Ectodermal cell (in vitro differentiated cells): ENCODE measurements around the gene AKAP6.

ENCODE experiments used
- H3K27ac ChIP-seq: 2 replicates; pipeline ENCODE4 v1.7.0; 2013; ENCODE audit warnings: mild to moderate bottlenecking, low read depth, low read length; ENCODE audit not compliant: insufficient read depth, poor library complexity, severe bottlenecking
- H3K27me3 ChIP-seq: 2 replicates; pipeline ENCODE4 v1.7.0; 2013; ENCODE audit warnings: mild to moderate bottlenecking, low read length; ENCODE audit not compliant: insufficient read depth, control insufficient read depth, poor library complexity, severe bottlenecking
- H3K36me3 ChIP-seq: one replicate; pipeline ENCODE4 v1.7.0; 2013; ENCODE audit warnings: low read length; ENCODE audit not compliant: control insufficient read depth, insufficient read depth
- H3K4me1 ChIP-seq: one replicate; pipeline ENCODE4 v1.7.0; 2013; ENCODE audit warnings: low read length; ENCODE audit not compliant: control insufficient read depth, insufficient read depth
- H3K4me3 ChIP-seq: 2 replicates; pipeline ENCODE4 v1.7.0; 2013; ENCODE audit warnings: low read depth, low read length, control low read depth; ENCODE audit not compliant: insufficient read depth
- H3K9me3 ChIP-seq: 2 replicates; pipeline ENCODE4 v1.7.0; 2013; ENCODE audit warnings: mild to moderate bottlenecking, low read length, moderate library complexity; ENCODE audit not compliant: control insufficient read depth
- WGBS, 2 experiments: methylation state at CpG; one replicate each; pipeline ENCODE4 v1.1.7; 2013; ENCODE audit warnings: missing lambda C conversion rate in 2 of 2; 5-methylcytosine and 5-hydroxymethylcytosine counted together

The AKAP6 gene

DNA sequence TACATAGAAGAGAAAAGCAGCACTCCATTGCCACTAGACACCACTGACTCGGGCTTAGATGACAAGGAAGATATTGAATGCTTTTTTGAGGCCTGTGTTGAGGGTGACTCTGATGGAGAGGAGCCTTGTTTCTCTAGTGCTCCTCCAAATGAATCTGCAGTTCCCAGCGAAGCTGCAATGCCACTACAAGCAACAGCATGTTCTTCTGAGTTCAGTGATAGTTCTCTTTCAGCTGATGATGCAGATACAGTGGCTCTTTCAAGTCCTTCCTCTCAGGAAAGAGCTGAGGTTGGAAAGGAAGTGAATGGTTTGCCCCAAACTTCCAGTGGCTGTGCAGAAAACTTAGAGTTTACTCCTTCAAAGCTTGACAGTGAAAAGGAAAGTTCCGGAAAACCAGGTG is 495.1 kb downstream of the AKAP6 start:
- Histone ChIP-seq H3K36me3 (no peaks in the 10 kb centered on the region), H3K9me3 (no peaks in the 10 kb centered on the region), H3K27me3 (no peaks in the 10 kb centered on the region), H3K4me1 (no peaks in the 10 kb centered on the region), H3K27ac (no peak overlapping the region), H3K4me3 (no peak overlapping the region)
- 94 to 95% methylated on average over 3 of the region's 3 CpGs for WGBS, 2 experiments

DNA sequence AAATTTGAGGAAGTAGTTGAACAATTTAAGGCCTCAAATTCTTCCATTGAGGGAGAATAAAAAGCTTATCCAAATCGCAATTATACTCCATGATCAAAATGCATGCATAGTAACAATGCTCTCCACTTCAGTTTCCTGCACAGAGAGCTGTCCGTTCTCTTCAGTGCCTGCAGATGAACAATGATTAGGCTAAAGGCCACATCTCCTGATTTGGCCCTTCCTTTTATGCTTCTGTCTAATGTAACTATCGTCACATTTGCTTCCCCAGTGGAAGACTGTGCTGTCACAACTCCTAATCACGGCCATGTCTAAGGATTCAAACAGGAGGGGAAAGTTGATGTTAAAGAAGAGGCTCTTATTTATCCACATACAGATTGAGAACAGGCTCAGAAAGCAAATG is 496.0 kb downstream of the AKAP6 start:
- 88 to 98% methylated on average over 3 to 4 of the region's 4 CpGs for WGBS, 2 experiments
- Histone ChIP-seq H3K4me3 (no peak overlapping the region), H3K27me3 (no peaks in the 10 kb centered on the region), H3K27ac (no peak overlapping the region), H3K9me3 (no peaks in the 10 kb centered on the region), H3K36me3 (no peaks in the 10 kb centered on the region), H3K4me1 (no peaks in the 10 kb centered on the region)

DNA sequence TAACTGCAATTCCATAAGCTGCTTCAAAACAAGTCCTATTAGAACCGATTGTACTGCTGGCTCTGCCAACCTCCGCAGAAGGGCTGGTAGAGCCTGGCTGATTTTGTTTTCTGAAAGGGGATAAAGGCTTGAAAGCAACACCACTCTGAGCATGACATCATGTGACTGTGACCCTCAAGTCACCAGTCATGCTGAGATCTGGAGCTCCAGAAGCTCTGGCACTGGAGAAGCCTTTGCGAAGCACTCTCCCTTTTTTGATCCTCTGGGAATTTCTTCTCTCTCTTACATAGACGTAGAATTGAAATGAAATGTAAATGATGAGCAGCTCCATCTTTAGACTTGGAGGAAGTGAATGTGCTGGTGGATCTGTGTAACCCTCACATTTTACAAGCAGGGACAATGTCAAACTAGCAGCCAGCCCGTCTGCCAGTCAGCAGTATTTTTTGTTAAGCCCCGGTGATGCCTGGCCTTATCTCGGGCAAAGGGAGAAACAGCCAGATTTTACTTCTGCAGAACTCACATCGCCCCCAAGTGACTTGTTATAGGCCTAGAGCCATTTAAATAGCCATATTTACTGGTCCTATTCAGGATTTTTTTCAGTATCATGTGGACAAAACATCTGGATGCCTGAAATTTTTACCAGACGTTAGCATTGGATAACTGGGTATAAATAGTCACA is 497.4 kb downstream of the AKAP6 start:
- H3K9me3 ChIP-seq: no peaks in the 10 kb centered on the region
- no peak overlapping the region for H3K4me3 ChIP-seq
- H3K27ac ChIP-seq: no peak overlapping the region
- WGBS, 2 experiments: 56 to 65% methylated on average over 7 to 9 of the region's 9 CpGs
- H3K27me3 ChIP-seq: no peaks in the 10 kb centered on the region
- no peaks in the 10 kb centered on the region for H3K36me3 ChIP-seq
- H3K4me1 ChIP-seq: no peaks in the 10 kb centered on the region

DNA sequence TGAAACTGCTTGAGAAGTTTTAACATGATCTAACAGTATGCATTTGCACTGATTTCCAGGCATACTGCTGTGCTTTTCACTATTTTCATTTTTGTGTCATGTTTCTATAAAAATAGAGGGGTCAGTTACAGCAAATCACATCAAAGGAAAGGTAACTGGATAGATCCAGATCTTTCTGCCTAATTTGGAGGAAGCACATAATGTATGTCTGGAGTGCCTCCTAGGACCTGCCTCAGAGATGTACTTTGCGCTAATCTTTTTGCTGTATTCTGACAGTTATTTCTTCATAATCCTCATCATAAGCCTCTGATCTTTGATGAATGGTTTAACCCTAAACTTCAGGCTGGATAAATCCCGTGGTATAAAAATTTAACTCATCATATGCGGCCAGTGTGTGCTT is 498.4 kb downstream of the AKAP6 start:
- Histone ChIP-seq H3K36me3 (no peaks in the 10 kb centered on the region), H3K9me3 (no peaks in the 10 kb centered on the region), H3K27ac (no peak overlapping the region), H3K27me3 (no peaks in the 10 kb centered on the region), H3K4me1 (no peaks in the 10 kb centered on the region), H3K4me3 (no peak overlapping the region)
- WGBS, 2 experiments: 96 to 97% methylated on average over 3 of the region's 3 CpGs

DNA sequence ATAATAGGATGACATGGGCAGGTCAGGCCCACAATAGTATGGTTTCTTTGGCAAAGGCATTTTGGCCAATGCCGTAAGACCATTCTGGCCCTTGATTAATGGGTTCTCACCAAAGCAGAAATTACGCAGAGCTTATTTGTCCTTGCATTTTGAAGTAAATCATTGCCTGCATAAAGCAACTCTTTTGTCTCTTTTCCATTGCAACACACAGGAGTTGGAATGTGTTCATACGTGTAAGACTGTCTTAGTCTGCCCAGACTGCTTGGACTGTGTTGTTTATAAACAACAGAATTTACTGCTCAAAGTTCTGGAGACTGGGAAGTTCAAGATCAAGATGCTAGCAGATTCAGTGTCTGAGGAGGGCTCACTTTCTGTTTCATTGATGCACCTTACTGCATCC is 506.8 kb downstream of the AKAP6 start:
- no peaks in the 10 kb centered on the region for H3K4me1 ChIP-seq
- H3K4me3 ChIP-seq: no peak overlapping the region
- WGBS, 2 experiments: 89 to 96% methylated on average over 3 of the region's 3 CpGs
- H3K9me3 ChIP-seq: no peaks in the 10 kb centered on the region
- no peak overlapping the region for H3K27ac ChIP-seq
- H3K27me3 ChIP-seq: no peaks in the 10 kb centered on the region
- H3K36me3 ChIP-seq: no peaks in the 10 kb centered on the region

DNA sequence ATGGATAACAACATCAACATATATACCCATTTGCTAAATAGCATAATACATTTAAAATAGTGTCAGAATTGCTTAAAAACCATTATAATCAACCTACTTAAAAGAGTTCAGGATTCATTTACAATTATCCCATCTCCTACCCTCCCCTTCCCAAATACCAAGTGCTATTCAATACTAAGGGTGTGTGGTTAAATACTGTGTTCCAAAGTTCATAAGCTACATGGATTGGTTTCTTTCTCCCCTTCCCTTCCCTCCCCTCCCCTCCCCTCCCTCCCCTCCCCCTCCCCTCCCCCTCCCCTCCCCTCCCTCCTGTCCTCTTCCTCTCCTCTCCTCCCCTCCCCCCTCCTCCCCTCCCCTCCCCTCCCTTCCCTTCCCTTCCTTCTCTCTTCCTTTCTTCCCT is 512.6 kb downstream of the AKAP6 start:
- Histone ChIP-seq H3K27me3 (no peaks in the 10 kb centered on the region), H3K27ac (no peak overlapping the region), H3K4me3 (no peak overlapping the region), H3K9me3 (no peaks in the 10 kb centered on the region), H3K36me3 (no peaks in the 10 kb centered on the region), H3K4me1 (no peaks in the 10 kb centered on the region)

DNA sequence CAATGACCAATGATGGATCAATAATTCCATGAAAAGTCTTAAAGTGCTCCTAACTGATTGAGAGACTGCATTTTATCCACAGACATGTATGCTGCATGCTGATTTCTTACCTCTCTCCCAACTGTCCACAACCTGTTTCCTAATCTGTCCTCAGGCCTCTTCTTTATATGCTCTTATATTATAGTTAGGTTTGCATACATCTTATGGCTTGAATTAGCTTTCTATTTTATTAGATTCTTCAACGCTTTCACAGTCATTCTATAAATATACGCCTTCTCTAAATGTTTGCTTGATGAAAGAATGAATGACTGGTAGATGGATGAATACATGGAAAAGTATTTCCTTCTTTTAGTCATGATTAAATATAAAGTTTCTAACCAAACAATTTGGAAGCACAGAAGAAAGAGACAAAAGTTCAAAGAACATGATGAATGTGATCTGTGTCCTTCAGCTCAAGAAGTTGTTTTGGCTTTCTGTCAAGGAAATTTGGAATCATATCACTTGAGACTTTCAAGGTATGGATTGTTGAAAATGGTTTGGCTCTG is 517.8 kb downstream of the AKAP6 start:
- Histone ChIP-seq H3K4me1 (no peaks in the 10 kb centered on the region), H3K4me3 (no peak overlapping the region), H3K9me3 (no peaks in the 10 kb centered on the region), H3K36me3 (no peaks in the 10 kb centered on the region), H3K27me3 (no peaks in the 10 kb centered on the region), H3K27ac (no peak overlapping the region)
- no CpG with 5 or more reads among the region's 2 CpGs for WGBS, 2 experiments

DNA sequence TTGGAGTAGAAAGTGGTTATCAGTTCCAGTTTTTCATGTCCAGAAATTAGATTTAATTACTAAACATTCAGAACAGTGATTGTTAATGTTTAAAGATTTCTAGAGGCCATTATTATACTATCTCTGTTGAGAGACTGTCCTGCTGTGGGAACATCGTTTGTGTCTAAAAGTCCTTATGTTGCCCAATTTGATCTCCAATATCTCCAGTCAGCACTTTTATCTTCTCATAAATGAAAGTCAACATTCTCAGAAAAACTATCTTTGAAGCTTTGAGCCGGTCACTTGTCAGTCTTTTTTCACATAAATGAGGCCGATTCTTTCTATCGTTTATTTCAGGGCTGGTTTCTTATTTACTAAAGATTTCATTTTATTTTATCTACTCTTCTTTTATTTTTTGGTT is 518.8 kb downstream of the AKAP6 start:
- 91 to 92% methylated on average over 4 of the region's 4 CpGs for WGBS, 2 experiments
- Histone ChIP-seq H3K9me3 (no peaks in the 10 kb centered on the region), H3K4me1 (no peaks in the 10 kb centered on the region), H3K27me3 (no peaks in the 10 kb centered on the region), H3K4me3 (no peak overlapping the region), H3K27ac (no peak overlapping the region), H3K36me3 (no peaks in the 10 kb centered on the region)

DNA sequence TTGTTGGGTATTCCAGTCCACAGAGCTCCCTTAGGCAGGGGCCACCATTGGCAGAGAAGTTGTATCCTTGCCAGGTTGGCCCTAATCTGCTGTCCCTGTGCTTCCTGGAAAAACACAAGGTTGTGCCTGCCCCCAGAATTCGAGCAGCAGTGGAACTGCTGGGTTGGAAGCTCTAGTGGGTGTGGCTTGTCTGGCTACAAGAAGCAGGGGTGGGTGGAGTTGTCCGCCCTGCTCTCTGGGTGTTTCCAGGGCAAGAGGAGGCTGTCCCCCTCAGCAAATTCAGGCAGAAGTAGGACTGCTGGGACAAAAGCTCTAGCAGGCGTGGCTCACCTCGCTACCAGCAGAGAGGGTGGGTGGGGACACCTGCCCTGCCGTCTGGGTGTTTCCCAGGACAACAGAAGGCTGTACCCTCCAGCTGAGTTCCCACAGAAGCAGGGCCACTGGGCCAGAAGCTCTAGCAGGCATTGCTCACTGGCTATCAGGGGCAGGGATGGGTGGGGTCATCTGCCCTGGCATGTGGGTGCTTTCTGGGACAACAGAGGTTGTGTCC is 536.8 kb downstream of the AKAP6 start:
- Histone ChIP-seq H3K27ac (no peak overlapping the region), H3K4me1 (no peaks in the 10 kb centered on the region), H3K36me3 (no peaks in the 10 kb centered on the region), H3K27me3 (no peaks in the 10 kb centered on the region), H3K9me3 (no peaks in the 10 kb centered on the region), H3K4me3 (no peak overlapping the region)
- WGBS, 2 experiments: 85 to 87% methylated on average over 5 of the region's 5 CpGs

DNA sequence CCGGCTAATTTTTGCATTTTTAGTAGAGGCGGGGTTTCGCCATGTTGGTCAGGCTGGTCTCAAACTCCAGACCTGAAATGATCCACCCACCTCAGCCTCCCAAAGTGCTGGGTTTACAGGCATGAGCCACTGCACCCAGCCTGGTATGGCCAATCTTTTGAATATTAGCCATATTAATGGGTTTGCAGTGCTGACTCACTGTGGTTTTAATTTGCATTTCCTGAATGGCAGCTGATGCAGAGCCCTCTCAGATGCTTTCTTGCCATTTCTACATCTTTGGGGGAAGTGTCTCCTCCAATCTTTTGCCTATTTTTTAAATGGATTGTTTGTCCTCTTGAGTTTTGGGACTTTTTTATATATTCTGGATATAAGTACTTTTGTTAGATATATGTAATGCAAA is 554.1 kb downstream of the AKAP6 start:
- H3K4me1 ChIP-seq: no peaks in the 10 kb centered on the region

More for the DNA sequence above, 554.1 kb downstream of the AKAP6 start:
- Histone ChIP-seq H3K4me3 (no peak overlapping the region), H3K36me3 (no peaks in the 10 kb centered on the region), H3K27ac (no peak overlapping the region), H3K27me3 (no peaks in the 10 kb centered on the region), H3K9me3 (no peaks in the 10 kb centered on the region)
- WGBS, 2 experiments: 87 to 94% methylated on average over 3 of the region's 3 CpGs
